Stimulated activated CD4-positive, alpha-beta T cell treated with anti-CD3 and anti-CD28 coated beads, Interleukin-12 subunit alpha, Interleukin-12 subunit beta, amount 100 ng/mL, for 4 hours (primary cell): ENCODE measurements around the gene KCNC4.

ENCODE experiments used
- DNase-seq: peaks from one replicate; pipeline ENCODE4 v3.0.0-alpha.2; 2020

The KCNC4 gene

GRCh38 chr1:110258734-110259133, 48.6 kb downstream of the KCNC4 start:
- no peak for DNase-seq

DNA sequence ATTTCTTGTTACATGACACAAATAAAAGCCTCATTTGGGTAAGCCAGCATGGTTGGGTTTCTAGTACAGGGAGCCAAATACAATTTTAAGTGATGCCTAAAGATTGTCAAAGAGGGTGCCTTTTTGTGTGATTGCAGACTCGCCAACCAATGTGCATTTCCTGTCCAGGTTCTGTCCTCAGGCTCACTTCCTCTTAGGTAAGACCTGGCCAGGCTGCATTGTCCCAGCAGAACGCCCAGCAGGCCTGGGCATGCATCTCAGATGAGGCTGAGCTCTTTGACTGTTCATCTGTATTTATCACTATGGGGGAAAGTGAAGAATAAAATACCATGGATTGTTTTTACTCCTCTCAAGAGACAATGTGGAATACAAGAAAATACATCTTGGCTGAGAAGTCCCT, 49.7 kb downstream of the KCNC4 start:
- no peak for DNase-seq
